Type B pancreatic cell (in vitro differentiated cells): Measurements from ENCODE around the gene CDKN2AIPNL. TPM values are rescaled to one million over a fixed set of nuclear protein-coding genes. Genes with fewer than 3 reads are reported as not detected.
"Not testable (repeated sequence)": the region's sequence is repeated elsewhere in the genome, so short reads cannot be mapped to it uniquely, and the experiment has no call there.

Experiments used
- DNase-seq: peaks from one replicate; pipeline ENCODE4 v3.0.0; 2021; ENCODE audit warnings: mixed read lengths; ENCODE audit not compliant: unreplicated experiment; ENCODE audit errors: extremely low spot score
- H3K27ac Mint-ChIP-seq: 2 replicates; pipeline ENCODE4 v1.8.0; 2021; ENCODE audit warnings: mild to moderate bottlenecking, mixed read lengths
- H3K27me3 Mint-ChIP-seq: 2 replicates; pipeline ENCODE4 v1.8.0; 2021; ENCODE audit warnings: mixed read lengths
- H3K36me3 Mint-ChIP-seq: 2 replicates; pipeline ENCODE4 v1.8.0; 2021; ENCODE audit warnings: mixed read lengths
- H3K4me1 Mint-ChIP-seq: one replicate; pipeline ENCODE4 v1.8.0; 2021; ENCODE audit warnings: mixed read lengths; ENCODE audit not compliant: unreplicated experiment
- H3K4me3 Mint-ChIP-seq: 2 replicates; pipeline ENCODE4 v1.8.0; 2021; ENCODE audit warnings: mild to moderate bottlenecking, mixed read lengths
- H3K9me3 Mint-ChIP-seq: 2 replicates; pipeline ENCODE4 v1.8.0; 2021; ENCODE audit warnings: mixed read lengths
- total RNA-seq: library from RNA; stranded (reverse); gene quantifications from 2 replicates; pipeline ENCODE4 v1.2.1, GENCODE V29; 2021; ENCODE audit warnings: low replicate concordance
- TF ChIP-seq, protein P1 (sequence below): fragments of 200-600 bp; sonication (generic); conservative IDR thresholded peaks from 2 replicates; pipeline ENCODE4 v1.5.0; 2021; ENCODE audit warnings: antibody characterized with exemption, mild to moderate bottlenecking

The CDKN2AIPNL gene
- total RNA-seq, 1 donor from 2014 or later: 28.7 TPM

- peaks cover 5% of the 10 kb centered on the region for H3K27me3 Mint-ChIP-seq
- no peaks in the 10 kb centered on the region for H3K36me3 Mint-ChIP-seq
- H3K4me1 Mint-ChIP-seq: no peaks in the 10 kb centered on the region
- no peak overlapping the region for H3K4me3 Mint-ChIP-seq
- no peak overlapping the region for H3K27ac Mint-ChIP-seq
- TF ChIP-seq, protein P1, sequence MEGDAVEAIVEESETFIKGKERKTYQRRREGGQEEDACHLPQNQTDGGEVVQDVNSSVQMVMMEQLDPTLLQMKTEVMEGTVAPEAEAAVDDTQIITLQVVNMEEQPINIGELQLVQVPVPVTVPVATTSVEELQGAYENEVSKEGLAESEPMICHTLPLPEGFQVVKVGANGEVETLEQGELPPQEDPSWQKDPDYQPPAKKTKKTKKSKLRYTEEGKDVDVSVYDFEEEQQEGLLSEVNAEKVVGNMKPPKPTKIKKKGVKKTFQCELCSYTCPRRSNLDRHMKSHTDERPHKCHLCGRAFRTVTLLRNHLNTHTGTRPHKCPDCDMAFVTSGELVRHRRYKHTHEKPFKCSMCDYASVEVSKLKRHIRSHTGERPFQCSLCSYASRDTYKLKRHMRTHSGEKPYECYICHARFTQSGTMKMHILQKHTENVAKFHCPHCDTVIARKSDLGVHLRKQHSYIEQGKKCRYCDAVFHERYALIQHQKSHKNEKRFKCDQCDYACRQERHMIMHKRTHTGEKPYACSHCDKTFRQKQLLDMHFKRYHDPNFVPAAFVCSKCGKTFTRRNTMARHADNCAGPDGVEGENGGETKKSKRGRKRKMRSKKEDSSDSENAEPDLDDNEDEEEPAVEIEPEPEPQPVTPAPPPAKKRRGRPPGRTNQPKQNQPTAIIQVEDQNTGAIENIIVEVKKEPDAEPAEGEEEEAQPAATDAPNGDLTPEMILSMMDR: no peak
- H3K9me3 Mint-ChIP-seq: no peaks in the 10 kb centered on the region
- no peak for DNase-seq
Observed at GRCh38 chr5:134422791-134423365, 11.2 kb upstream of the CDKN2AIPNL start.

DNA sequence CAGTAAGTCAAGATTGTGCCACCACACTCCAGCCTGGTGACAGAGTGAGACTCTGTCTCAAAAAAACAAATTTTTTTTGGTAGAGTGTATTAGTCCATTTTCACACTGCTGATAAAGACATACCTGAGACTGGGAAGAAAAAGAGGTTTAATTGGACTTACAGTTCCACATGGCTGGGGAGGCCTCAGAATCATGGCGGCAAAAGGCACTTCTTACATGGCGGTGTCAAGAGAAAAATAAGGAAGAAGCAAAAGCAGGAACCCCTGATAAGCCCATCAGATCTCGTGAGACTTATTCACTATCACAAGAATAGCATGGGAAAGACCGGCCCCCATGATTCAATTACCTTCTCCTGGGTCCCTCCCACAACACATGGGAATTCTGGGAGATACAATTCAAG, 9.4 kb upstream of the CDKN2AIPNL start:
- not testable (repeated sequence) for H3K4me1 Mint-ChIP-seq, H3K36me3 Mint-ChIP-seq, DNase-seq, H3K4me3 Mint-ChIP-seq, H3K27me3 Mint-ChIP-seq, H3K9me3 Mint-ChIP-seq, H3K27ac Mint-ChIP-seq

DNA sequence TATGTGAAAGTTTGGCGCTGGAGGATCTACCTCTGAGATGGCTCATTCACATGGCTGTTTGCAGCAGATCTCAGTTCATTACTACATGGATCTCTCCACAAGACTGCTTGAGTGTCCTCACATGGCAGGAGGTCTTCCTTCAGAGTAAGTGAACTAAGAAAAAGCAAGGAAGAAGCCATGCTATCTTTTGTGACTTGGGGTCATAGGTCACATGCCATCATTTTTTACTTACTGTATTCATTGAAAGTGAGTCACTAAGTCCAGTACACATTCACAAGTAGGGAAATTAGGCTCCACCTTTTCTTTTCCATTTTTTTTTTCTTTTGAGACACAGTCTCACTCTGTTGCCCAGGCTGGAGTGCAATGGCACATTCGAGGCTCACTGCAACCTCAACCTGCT, 8.7 kb upstream of the CDKN2AIPNL start:
- H3K27me3 Mint-ChIP-seq: no peaks in the 10 kb centered on the region
- TF ChIP-seq, protein P1: no peak
- no peaks in the 10 kb centered on the region for H3K4me1 Mint-ChIP-seq
- no peaks in the 10 kb centered on the region for H3K9me3 Mint-ChIP-seq
- H3K27ac Mint-ChIP-seq: no peak overlapping the region
- no peak overlapping the region for H3K4me3 Mint-ChIP-seq
- H3K36me3 Mint-ChIP-seq: no peaks in the 10 kb centered on the region
- no peak for DNase-seq

DNA sequence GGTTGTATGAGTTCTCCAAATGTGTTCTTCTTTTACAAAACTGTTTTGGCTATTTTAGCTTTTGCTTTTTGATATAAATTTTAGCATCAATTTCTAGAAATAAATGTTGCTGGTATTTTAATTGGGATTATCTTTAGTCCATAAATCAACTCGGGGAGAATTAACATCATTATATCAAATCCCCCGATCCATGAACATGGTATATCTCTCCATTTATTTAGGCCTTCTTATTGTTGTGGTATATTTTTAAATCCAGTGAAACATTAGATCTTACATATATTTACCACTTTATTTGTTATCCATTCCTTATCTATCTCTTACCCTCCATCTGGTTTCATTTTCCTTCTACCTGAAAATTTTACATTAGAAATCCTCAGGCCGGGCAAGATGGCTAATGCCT, 7.3 kb upstream of the CDKN2AIPNL start:
- Mint-ChIP-seq H3K27ac (no peak overlapping the region), H3K27me3 (no peaks in the 10 kb centered on the region), H3K9me3 (no peaks in the 10 kb centered on the region), H3K4me1 (no peaks in the 10 kb centered on the region), H3K36me3 (no peaks in the 10 kb centered on the region), H3K4me3 (no peak overlapping the region)
- TF ChIP-seq, protein P1: no peak
- no peak for DNase-seq

DNA sequence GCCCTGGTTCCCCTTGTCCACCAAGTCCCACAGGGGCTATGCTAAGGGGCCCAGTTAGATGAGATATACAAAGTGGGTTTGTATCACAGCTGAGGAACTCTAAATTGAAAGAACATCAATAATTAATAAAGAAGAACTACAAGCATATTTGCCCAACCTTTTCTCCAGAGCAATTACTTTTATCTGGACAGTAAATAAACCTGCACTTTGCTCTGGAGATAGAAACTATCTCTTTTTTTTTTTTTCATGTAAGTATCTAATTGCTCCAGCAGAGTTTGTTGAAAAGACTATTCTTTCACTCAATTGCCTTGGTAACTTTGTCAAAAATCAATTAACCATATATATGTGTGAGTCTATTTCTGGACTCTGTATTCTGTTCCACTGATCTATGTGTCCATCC, 6.0 kb upstream of the CDKN2AIPNL start:
- no peaks in the 10 kb centered on the region for H3K4me1 Mint-ChIP-seq
- peak overlapping the region; percentile 33 for H3K27ac Mint-ChIP-seq
- no peaks in the 10 kb centered on the region for H3K9me3 Mint-ChIP-seq
- TF ChIP-seq, protein P1: no peak
- H3K36me3 Mint-ChIP-seq: no peaks in the 10 kb centered on the region
- no peaks in the 10 kb centered on the region for H3K27me3 Mint-ChIP-seq
- DNase-seq: no peak
- H3K4me3 Mint-ChIP-seq: no peak overlapping the region

DNA sequence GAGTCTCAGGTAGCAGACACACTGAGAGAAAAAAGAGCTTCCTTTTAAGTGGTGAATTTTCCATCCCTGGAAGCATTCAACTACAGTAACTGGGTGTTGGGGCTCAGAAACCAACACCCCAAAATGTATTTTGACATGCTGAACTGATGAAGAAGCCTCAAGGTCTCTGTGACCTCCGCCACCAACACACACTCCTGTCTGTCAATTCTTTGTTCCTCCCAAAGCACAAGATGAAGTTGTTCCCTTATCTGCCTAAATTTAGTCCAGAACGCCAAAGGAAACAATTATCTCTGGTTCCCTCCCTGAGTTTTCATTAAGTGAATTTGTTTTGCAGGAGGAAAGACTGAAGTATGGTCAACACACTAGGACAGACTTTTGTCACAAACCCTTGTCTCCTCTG, 1.4 kb upstream of the CDKN2AIPNL start:
- no peak for DNase-seq
- Mint-ChIP-seq H3K4me1 (peaks cover 22% of the 10 kb centered on the region), H3K4me3 (peak overlapping the region; percentile 76), H3K9me3 (no peaks in the 10 kb centered on the region), H3K36me3 (peaks cover 6% of the 10 kb centered on the region), H3K27ac (no peak overlapping the region), H3K27me3 (no peaks in the 10 kb centered on the region)
- TF ChIP-seq, protein P1: no peak
